NCI-H748 (cell line): ENCODE data around the gene MINDY4.

Experiments
- DNase-seq: peaks from one replicate; lab custom pipeline; 2025; ENCODE audit not compliant: unreplicated experiment; lab: John Stamatoyannopoulos, UW

The MINDY4 gene

DNA sequence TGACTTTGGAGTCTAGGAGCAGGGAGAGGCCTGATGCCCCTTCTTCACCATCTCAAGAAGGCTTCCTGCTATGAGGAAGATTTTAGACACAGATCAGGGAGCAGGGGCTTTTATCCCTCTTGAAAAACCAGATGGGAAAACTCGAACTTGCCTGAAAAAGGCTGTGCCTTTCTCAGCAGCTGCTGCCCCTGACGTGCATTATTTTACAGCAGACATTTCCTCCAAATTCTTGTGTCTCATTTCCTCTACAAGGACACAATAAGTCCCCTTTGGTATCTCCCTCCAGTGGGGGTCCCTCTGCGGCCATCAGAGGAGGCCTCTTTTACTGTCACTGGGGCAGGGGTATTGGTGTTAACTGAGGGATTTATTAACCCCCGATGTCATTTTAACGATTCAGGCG is 102.4 kb downstream of the MINDY4 start:
- DNase-seq: no peak

DNA sequence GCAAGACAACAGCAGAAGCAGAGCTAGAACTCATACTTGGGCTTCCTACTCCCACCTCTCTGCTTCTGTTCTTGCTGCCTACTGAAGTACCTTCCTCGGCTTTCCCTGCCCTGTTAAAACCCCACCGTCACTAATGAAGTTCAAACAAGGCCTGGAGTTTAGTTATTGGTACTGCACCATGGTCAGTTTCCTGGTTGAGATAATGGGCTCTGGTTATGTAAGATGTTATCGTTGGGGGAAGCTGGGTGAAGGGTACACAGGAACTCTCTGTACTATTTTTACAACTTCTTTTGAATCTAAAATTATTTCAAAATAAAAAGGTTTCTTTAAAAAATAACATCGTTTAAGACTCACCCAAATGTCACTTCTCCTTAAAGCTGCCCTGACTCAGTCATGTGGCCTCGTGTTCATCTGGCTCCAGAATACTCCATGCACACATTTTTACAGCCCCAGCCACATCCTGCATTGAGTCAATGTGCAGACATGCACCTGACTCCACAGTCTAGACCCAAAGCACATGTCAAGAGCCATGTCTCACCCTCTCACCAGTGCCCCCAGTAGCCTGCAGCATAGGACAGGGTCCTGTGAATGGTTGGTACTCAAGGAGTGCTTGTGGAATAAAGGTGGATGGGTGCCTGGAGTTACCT is 103.6 kb downstream of the MINDY4 start:
- no peak for DNase-seq

DNA sequence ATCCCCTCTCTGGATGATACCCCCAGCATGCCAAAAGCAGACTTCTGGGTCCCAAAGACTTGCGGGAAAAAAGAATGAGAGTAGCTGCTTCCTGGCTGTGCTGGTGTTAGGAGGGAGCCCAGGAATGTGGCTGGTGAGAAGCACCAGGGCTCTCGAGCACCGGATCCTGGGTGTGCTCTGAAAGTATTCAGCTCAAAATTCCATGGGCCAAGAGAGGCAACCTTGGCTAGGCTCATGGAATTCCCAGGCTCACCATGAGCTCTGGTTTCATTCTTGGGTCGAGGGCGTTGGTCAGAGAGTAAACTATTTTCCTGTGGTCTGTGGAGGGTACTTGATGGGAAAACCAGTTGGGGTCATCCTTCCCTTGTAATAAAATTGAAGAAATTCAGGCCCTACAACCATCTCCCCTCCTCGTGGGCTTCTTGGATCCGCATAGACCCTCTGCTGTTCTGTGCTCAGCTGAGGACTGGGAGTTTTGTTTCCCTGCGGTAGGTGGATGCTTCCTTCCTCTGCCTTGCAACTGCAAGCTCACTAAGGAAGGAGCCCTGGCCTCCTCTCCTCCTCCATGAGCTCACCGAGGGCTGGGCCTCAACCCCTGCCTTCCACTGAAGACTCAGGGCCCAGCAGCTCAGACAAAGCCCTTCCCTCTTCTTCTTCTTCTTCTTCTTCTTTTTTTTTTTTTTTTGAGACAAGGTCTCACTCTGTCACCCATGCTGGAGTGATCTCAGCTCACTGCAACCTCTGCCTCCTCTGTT is 106.0 kb downstream of the MINDY4 start:
- DNase-seq: no peak

DNA sequence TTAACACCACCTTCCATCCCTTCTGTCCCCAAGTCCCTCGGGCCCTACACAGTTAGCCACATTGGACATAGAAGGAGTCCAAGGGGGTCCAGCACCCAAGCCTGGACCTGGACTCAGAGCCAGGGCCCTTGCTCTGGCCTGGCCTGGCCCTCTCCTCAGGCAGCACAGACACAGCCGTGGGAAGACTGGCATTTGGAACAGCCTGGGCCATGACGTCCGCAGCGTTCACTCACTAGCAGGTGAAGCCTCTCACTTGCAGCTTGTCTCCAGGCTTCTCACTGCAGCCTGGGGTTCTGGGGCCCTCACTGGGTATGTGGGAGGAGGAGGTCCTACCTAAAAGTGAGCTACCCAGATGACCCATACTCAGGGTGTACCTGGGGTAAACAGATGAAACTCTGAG is 106.8 kb downstream of the MINDY4 start:
- no peak for DNase-seq

DNA sequence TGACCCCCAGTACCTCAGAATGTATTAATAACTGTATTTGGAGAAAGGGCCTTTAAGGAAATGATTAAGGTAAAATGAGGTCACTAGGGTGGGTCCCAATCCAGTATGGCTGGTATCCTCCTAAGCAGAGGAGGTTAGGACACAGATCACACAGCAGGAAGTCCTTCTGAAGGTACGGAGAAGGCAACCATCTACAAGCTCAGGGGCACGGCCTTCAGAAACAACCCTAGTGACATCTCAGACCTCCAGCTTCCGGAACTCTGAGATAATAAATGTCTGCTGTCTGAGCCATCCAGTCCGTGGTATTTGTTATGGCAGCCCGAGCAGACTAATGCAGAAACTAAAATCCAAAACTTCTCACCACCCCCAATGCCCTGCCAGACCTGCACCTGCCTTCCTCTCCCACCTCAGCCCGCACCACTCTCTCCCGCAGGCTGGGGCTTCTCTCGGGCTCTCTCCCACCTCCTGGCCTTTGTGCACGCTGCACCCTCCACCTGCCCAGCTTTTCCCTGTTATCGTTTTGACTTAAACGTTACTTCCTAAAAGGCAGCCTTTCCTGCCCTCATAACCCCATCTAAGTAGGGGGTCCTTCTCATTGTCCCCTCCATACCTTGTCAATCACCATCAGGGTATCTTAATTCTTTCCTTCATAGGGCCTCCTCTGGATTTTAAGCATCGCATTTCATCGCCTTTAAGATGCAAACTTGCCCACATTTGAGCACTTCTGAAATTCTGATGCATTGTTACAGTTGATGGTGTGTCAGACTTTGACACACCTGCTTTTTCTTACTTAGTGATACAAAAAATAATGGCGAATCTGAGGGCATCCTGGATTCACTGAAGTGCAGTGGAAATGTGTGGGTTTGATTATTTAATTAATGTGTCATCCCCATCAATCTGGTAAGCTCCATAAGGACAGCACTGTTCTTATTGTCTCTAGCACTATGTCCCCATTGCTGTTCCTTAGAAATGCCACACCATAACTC is 108.2 kb downstream of the MINDY4 start:
- peak; percentile 22 for DNase-seq

DNA sequence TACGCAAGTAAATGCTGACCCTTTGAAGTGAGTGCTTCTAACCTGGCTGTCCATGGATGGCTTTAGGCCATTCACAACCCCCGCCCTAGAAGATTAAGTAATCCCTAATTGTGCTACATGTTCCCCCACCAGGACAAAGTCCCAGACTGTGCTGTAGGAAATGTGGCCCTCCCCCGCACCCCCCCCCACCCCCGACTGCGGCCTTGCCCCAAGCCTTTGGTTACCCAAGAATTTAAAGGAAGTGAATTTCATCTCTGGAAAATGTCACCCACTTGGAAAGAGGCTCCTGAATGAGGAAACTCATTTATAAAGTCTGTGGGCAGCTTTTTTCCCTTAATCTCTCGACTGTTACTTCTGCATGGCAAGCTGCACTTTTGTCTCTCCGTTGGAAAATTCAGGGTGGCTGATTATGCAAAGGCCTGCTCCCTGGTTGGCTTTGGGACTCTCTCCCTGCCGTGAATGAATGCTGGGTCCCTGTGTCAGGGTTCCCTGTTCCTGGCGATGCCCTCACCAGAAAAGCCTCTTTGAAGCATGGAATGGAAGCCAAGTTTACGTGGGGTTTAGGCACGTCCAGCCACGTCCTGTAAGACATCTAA is 109.0 kb downstream of the MINDY4 start:
- DNase-seq: no peak

DNA sequence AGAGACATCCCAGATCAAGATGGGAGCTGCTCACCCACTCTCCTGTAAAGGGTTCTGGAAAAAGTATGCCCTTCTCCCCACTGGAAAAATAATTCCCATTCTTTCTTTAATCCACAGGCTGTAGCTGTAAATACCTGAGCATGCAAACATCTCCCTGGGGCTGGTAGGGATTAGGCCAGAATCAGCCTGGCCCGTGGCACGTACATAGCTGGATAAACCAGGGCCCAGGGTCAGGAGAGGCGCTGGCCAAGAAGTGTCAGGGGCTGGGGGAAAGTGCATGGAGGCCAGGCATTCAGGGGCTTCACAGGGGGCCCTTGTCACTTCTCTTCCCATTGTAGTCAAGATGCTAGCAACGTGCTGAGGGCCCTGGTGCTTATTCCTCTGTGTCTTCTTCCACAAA is 109.7 kb downstream of the MINDY4 start:
- no peak for DNase-seq

DNA sequence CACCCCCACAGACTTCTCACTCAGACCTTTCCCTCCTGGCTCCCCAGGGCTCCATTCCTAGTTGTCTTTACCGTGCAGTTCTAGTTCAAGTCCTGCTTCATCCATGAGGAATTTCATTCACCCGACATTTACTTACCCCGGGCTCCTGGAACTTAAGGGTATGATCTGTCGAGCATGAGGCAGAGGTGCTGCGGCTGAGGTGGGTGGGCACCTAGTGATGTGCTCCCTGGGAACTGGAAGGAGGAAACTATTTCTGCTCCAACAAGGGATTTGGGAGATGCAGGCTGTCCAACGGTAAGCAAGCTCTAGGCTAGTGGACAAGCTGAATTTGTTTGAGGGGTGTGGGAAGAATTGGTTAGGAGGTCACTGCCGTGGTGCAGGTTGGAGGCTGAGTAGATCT is 110.2 kb downstream of the MINDY4 start:
- DNase-seq: no peak

DNA sequence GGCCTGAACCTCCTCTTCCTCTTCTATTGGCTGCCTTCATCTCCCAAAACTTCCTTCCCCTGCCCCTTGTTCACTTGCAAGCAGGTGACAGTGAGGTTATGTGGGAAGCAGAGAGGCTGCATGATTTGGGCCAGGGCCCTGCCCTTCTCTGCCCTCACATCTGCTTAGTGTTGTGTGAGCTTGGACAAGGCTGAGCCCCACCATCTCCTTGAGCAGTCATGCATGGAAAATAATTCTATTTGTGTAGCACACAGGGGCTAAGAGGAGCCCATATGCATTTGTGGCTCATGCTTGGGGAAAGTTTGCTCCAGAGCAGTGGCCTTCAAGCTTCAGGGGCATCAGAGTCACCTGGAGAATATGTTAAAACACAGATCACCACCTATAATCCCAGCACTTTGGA is 113.7 kb downstream of the MINDY4 start:
- DNase-seq: no peak

DNA sequence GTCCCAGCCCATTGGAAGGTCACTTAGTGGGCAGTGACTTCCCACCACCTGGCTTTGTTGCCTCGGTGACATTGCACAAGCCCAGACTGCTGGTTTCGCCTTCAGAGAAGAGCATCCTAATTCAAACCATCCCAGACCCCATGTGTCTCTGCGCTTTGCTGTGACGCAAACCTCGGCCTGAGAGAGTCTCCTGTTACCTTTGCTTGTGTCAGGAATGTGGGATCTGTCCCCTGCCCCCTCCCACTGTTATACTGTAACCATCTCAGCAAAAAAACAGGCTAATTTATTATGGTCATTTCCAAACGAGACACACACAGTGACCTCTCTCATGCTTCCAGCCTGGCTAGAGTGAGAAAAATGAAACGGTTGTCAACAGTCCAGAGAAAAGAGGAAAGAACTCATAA is 115.4 kb downstream of the MINDY4 start:
- DNase-seq: no peak

DNA sequence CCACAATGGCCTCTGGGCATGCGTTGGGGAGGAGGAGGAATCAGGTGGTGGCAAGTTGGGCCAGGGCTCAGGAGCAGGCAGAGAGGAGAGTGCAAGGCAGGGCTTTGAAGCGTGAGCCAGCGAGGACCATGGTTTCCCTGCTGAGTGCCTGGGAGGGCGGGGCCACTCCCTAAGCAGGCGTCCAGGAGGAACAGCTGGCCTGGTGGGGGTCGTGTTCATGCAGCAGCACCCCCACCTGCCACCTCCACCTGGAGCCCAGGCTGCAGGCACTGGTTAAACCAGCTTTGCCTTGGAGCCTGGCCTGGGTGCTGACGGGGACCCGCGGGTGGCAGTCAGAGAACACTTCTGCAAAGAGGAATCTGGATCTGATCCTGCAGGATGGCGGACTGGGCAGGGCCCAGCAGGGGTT is 116.3 kb downstream of the MINDY4 start:
- no peak for DNase-seq

DNA sequence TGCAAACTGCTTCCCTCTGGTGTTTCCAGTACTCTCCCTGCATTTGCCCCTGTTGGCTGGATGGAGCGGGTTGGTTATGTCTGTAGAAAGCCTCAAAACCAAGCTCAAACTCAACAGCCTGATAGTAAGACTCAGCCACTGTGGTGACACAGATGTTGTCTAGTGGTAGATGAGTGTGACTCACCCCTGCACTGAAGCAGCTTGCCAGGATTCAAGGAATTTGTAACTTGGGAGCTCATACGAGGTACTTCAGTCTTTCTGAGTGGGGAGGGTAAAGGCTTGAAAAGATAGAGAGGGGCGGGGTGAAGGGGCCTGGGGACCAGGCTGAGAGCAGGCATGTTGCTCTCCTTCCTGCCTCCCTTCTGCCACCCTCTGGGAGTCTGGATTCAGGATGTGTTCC is 117.5 kb downstream of the MINDY4 start:
- no peak for DNase-seq

DNA sequence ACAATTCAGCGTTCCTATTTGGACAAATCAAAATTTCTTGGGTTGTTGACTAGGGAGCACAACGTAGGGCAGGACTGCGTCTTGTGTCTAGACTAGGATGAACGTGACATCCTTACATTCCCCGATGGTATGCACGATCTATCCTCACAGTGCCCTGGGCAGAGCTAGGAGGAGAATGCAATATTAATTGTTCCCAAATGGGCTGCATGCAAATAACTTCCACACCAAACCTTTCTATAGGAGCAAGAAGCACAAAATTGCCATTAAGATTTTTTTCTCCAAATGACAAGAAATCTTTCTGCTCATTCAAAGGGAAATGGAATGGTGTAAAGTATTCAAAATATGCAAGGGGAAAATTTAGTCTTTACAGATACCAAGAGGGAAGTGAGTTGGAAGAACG is 119.0 kb downstream of the MINDY4 start:
- DNase-seq: no peak

DNA sequence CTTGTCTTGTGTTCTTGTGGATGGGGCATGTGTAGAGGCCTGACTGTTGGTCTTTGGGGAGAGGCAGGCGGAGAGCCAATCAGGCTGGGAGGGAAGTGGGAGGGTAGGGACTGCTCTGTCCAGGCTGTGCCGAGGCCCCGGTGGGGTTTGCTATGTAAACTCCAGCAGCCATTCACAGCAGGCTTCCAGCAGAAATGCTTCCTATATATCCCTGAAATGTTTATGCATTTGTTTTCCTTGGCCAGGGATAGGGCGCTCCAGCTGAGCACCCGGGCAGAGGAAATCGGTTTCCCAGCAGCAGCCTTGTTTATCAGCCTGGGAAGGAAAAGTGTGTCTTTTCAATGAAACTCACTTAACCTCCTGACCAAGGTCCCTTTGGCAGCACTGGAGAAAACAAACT is 122.1 kb downstream of the MINDY4 start:
- no peak for DNase-seq

DNA sequence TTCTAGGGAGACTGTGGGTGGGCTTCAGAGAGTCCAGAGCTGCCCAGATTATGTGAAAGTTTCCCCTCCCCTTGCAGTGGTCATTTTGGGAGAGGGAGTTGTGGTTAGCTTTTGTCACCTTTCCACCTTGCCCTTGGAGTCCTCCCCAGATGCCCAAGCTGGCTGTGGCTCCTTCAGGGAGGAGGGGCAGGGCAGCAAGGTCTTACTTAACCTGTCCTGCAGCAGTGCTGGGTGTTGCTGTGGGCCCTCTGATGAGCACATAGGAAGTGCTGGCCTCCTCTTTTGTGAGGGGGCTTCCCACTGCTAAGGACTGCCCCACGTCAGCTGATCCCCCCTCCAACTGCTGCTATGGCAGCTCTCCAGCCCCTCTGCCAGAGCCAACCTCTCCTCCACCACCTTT is 122.8 kb downstream of the MINDY4 start:
- no peak for DNase-seq

DNA sequence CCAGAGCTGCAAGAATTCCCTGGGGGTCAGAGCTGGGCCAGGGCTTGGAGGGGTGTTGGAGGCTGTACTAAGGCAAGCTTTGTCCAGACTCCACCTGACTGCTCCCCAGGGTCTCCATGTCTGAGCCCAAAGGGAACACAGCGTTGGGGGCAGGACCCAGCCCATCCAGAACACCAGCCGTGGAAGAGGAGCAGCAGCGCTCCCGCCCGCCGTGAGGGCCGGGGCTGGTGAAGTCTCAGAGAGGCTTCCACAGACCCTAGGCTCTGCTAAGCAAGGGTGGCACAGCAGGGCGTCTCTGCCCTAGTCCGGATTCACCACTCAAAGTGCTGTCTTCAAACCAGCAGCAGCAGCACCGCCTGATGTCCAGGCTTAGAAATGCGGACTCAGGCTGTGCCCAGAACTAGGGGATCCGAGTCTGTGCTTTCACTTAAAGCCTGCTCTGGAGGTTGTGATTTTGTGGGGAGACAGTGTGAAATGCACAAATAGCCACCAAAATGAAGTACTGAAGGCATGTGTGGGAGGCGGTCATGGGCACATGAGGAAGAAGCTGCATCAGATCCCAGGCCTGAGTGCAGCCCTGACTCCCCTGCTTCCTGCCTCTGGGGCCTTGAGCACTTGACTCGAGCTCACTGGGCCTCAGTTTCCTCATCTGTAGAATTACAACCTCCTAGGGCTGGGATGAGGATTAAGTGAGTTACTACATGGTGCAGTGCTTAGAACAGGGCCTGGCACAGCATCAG is 123.8 kb downstream of the MINDY4 start:
- no peak for DNase-seq

DNA sequence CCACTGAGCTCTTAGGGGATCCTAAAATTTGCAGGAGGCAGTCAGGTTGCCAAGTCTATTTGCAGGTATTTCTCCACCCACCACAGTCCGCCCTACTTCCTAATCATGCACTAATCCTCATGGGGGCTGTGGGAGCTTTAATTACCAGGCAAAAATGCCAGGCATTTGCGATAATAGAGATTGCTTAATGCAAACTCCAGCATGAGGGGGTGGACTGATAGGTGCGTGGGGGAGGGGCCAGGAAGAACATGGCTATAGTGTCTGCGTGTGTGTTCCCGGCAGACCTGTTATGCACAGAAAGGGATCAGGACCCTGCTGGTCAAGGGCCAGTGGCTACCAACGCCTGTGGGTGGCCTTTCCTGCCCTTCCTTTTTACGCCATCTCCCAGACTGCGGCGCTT is 124.8 kb downstream of the MINDY4 start:
- DNase-seq: no peak

DNA sequence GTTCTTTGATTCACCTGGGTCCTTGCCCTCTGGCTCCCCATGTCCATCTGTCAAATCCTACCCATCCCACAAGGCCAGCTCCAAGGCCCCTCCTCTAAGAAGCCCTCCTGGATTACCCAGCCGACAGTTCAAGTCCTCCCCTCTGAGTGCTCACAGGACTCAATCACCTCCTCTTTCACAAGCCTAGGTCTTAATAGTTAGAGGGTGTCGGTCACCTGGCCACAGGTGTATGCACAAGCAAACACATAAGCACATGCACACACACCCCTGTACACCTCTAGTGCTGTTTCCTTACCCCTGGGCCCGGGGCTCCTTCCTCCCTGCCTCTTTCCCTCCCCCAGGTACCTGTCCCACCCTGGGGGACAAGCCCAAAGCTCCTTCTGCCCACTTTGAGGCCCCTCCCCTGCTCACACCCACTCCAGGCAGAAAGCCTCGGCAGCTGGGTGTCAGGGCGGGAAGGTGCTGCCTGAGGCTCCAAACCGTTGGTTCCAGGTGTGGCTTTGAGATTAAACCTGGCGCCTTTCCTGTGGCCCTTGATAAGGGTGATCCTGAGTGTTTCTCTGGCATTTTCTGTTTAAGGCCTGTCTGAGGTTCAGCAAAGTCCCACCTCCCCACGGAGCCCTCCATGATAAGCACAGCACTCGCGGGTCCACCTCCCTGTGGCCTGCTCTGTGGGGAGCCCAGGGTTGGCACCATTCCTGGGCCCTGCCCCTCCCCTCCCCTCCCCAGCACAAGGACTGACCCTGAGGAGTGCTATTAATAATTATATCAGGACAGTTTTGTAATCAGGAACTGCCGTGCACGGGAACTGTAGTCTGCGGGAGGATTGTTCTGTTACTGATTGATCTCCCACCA is 125.8 kb downstream of the MINDY4 start:
- no peak for DNase-seq

DNA sequence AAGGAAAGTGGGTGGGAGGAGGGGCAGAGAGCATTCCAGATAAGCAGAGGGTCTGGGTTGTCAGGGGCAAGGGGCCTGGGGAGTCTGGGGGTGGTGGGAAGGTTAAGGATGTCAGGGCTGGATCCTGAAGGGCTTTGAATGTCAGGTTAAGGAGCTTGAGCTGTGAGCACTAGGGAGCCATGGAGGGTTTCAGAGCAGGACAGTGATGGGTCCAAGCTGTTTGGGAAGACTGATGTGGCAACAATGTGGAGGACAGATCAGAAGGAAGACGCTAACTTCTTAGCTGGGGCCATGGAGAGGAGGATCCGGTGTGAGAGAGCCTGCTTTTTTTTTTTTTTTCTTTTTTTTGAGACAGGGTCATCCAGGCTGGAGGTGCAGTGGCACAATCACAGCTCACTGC is 126.6 kb downstream of the MINDY4 start:
- no peak for DNase-seq

DNA sequence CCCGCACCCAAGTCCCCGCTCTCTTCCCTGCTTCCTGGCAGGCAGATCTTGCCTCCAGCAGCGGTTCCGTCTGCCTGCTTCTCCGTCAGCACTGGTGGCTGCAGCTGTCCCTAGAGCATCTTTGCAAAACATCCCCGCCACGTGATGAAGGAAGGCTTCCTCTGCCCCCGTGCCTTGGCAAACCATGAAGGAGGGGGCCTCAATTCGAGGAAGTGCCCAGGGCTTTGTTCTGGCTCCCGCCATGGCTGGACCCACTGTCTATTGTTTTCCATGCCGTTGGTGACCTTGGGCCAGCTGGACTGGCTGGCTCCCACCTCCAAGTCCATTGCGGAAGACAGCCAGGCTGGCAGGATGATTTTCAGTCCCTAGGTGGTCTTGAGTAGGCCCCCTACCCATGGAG is 127.2 kb downstream of the MINDY4 start:
- DNase-seq: no peak
